Measurements from ENCODE around the gene FBXL5.

The FBXL5 gene

GRCh38 chr4:15675356-15675755 lies 20.2 kb upstream of the FBXL5 start:
- no peak for DNase-seq

GRCh38 chr4:15674926-15675325 lies 19.8 kb upstream of the FBXL5 start:
- no peak for DNase-seq

- DNase-seq, result no peak
These were observed 18.9 kb upstream of the FBXL5 start for GRCh38 chr4:15674046-15674445.

GRCh38 chr4:15673337-15673736 lies 18.2 kb upstream of the FBXL5 start:
- no peak for DNase-seq

GRCh38 chr4:15672101-15672500 lies 16.9 kb upstream of the FBXL5 start:
- no peak for DNase-seq

- no peak for DNase-seq
These were observed 15.4 kb upstream of the FBXL5 start for GRCh38 chr4:15670576-15670975.

GRCh38 chr4:15668566-15669435 lies 13.6 kb upstream of the FBXL5 start:
- DNase-seq, result no peak

- DNase-seq, result no peak
These were observed 11.8 kb upstream of the FBXL5 start for GRCh38 chr4:15667006-15667405.

- no peak for DNase-seq
These were observed 10.7 kb upstream of the FBXL5 start for GRCh38 chr4:15665753-15666365.

GRCh38 chr4:15659768-15660570 lies 4.8 kb upstream of the FBXL5 start:
- DNase-seq, result peak; percentile 66

GRCh38 chr4:15658781-15659180 lies 3.6 kb upstream of the FBXL5 start:
- DNase-seq, result no peak

- DNase-seq, result no peak
These were observed 3.1 kb upstream of the FBXL5 start for GRCh38 chr4:15658136-15658770.

GRCh38 chr4:15657366-15657765 lies 2.2 kb upstream of the FBXL5 start:
- no peak for DNase-seq

- DNase-seq, result no peak
These were observed 897 bp upstream of the FBXL5 start for GRCh38 chr4:15656038-15656470.

- peak; percentile 41 for DNase-seq
These were observed 449 bp downstream of the FBXL5 start for GRCh38 chr4:15654593-15655222.

GRCh38 chr4:15653864-15654592 lies 1.1 kb downstream of the FBXL5 start:
- peak; percentile 60 for DNase-seq

GRCh38 chr4:15653420-15653819 lies 1.7 kb downstream of the FBXL5 start:
- no peak for DNase-seq

GRCh38 chr4:15652841-15653240 lies 2.3 kb downstream of the FBXL5 start:
- no peak for DNase-seq

- no peak for DNase-seq
These were observed 3.0 kb downstream of the FBXL5 start for GRCh38 chr4:15652191-15652590.

GRCh38 chr4:15651676-15652075 lies 3.5 kb downstream of the FBXL5 start:
- no peak for DNase-seq

GRCh38 chr4:15649914-15650545 lies 5.1 kb downstream of the FBXL5 start:
- DNase-seq, result peak; percentile 60
